SJSA1 (cell line): ENCODE measurements around the gene THSD4. TPM values are rescaled to one million over a fixed set of nuclear protein-coding genes. Genes with fewer than 3 reads are reported as not detected.

Experiments used
- DNase-seq, 2 experiments: peaks; one replicate each; pipeline ENCODE4 v3.0.0-alpha.2; 2015 to 2020; ENCODE audit warnings: low spot score in 2 of 2, low read depth in 1 of 2
- H3K27ac ChIP-seq: fragments of 250-450 bp; sonication (Bioruptor Pico); 2 replicates; pipeline ENCODE4 v1.5.1; 2020; ENCODE audit warnings: mild to moderate bottlenecking, moderate library complexity
- H3K27me3 ChIP-seq: fragments of 250-450 bp; sonication (Bioruptor Pico); replicated peaks from 2 replicates; pipeline ENCODE4 v1.5.1; 2020; ENCODE audit warnings: mild to moderate bottlenecking, moderate library complexity
- H3K36me3 ChIP-seq: fragments of 250-450 bp; sonication (Bioruptor Pico); 2 replicates; pipeline ENCODE4 v1.5.1; 2020; ENCODE audit warnings: mild to moderate bottlenecking
- H3K4me1 ChIP-seq: fragments of 250-450 bp; sonication (Bioruptor Pico); replicated peaks from 2 replicates; pipeline ENCODE4 v1.6.1; 2021; ENCODE audit warnings: mild to moderate bottlenecking
- H3K4me3 ChIP-seq: fragments of 250-450 bp; sonication (Bioruptor Pico); 2 replicates; pipeline ENCODE4 v1.5.1; 2020; ENCODE audit warnings: mild to moderate bottlenecking
- H3K9me3 ChIP-seq: fragments of 250-450 bp; sonication (Bioruptor Pico); replicated peaks from 2 replicates; pipeline ENCODE4 v1.5.1; 2020; ENCODE audit warnings: mild to moderate bottlenecking
- total RNA-seq: library from RNA; depleted of rRNA; stranded (reverse); fragments of >200 nt; shearing (Covaris generic); gene quantifications from 2 replicates; pipeline ENCODE4 v1.2.3, GENCODE V29; 2014

The THSD4 gene
- total RNA-seq, 1 experiment from 2014 or later: 14.6 TPM

- no peaks in the 10 kb centered on the region for H3K9me3 ChIP-seq
- H3K4me1 ChIP-seq: peaks cover 22% of the 10 kb centered on the region
- no peaks in the 10 kb centered on the region for H3K36me3 ChIP-seq
- H3K27me3 ChIP-seq: no peaks in the 10 kb centered on the region
- peak in 1 of 2 experiments; percentile 51 for DNase-seq
- H3K4me3 ChIP-seq: no peak overlapping the region
- H3K27ac ChIP-seq: no peak overlapping the region
These were observed 325.3 kb downstream of the THSD4 start for GRCh38 chr15:71440489-71441110.

GRCh38 chr15:71443538-71443937 lies 328.3 kb downstream of the THSD4 start:
- Histone ChIP-seq H3K27ac (no peak overlapping the region), H3K9me3 (no peaks in the 10 kb centered on the region), H3K4me1 (peaks cover 33% of the 10 kb centered on the region), H3K4me3 (no peak overlapping the region), H3K36me3 (no peaks in the 10 kb centered on the region), H3K27me3 (no peaks in the 10 kb centered on the region)
- DNase-seq: peak; percentile 53 to 65

GRCh38 chr15:71444032-71444810 lies 328.9 kb downstream of the THSD4 start:
- Histone ChIP-seq H3K36me3 (no peaks in the 10 kb centered on the region), H3K4me1 (peaks cover 38% of the 10 kb centered on the region), H3K27me3 (no peaks in the 10 kb centered on the region), H3K4me3 (no peak overlapping the region), H3K27ac (no peak overlapping the region), H3K9me3 (no peaks in the 10 kb centered on the region)
- no peak for DNase-seq

- no peaks in the 10 kb centered on the region for H3K9me3 ChIP-seq
- no peaks in the 10 kb centered on the region for H3K36me3 ChIP-seq
- H3K4me3 ChIP-seq: no peak overlapping the region
- DNase-seq: no peak
- no peaks in the 10 kb centered on the region for H3K27me3 ChIP-seq
- H3K27ac ChIP-seq: no peak overlapping the region
- H3K4me1 ChIP-seq: peaks cover 38% of the 10 kb centered on the region
These were observed 329.8 kb downstream of the THSD4 start for GRCh38 chr15:71444866-71445590.

DNA sequence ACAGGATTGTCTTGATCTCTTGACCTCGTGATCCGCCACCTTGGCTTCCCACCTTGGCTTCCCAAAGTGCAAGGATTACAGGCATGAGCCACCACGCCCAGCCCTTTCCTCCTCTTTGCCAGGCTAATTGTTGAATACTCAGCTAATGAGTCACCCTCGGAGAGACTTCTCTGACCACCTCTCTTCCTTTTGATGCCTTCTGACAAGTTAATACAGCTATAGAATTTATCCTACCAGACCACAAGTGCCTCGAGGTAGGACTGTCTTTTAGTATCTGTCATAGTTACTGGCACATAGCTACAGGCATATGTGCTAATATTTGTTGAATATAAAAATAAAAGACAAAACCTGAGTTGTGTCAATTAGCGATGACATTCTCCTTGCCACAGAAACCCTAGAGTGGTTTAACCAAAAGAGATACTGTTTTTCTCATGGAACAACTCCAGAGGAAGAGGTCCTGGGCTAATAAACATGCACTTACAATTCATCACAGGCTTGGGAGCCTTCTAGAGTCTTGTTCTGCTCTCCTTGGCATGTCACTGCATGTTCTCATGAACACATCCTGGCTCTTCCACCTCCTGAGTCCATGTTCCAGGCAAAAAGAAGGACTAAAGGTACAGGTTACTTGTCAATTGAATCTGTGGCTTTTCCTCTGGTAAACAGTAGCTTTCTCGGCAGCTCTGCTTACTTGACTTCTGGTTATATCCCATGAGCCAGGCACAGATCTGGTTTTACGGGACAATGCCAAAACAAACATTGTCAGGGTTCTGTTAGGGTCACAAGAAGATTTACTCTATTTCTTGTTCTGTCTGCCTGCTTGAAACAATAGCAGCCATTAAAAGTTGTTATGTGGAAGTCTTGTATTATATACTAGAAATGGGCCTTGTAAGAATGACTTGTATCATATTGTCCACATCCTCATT lies 332.3 kb downstream of the THSD4 start:
- peak; percentile 65 to 74 for DNase-seq
- Histone ChIP-seq H3K27ac (peak overlapping the region; percentile 65), H3K27me3 (no peaks in the 10 kb centered on the region), H3K9me3 (no peaks in the 10 kb centered on the region), H3K4me1 (peaks cover 38% of the 10 kb centered on the region), H3K36me3 (no peaks in the 10 kb centered on the region), H3K4me3 (no peak overlapping the region)

DNA sequence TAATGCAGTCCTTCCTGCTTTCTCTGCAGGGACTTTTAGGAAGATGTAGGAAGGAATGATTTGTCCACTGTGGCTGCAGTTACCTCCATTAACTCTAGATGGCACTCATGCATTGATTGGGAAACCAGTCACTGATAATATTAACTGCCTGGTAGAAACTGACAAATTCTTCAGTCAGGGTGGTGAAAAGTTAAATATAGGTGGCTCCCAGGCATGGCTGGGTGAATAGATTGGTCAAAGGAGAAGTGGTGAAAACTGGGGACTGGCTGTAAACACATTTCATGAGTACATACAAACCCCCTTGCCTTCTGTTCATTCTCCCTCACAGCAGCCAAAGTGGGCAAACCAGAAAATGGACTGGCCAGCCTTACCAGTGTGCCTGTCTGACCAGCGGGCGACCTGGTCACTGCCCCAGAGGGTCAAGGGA lies 333.4 kb downstream of the THSD4 start:
- Histone ChIP-seq H3K4me1 (peaks cover 38% of the 10 kb centered on the region), H3K4me3 (no peak overlapping the region), H3K36me3 (no peaks in the 10 kb centered on the region), H3K9me3 (no peaks in the 10 kb centered on the region), H3K27me3 (no peaks in the 10 kb centered on the region), H3K27ac (no peak overlapping the region)
- DNase-seq: peak; percentile 59 to 62

- DNase-seq: no peak
- no peak overlapping the region for H3K4me3 ChIP-seq
- no peaks in the 10 kb centered on the region for H3K36me3 ChIP-seq
These were observed 334.1 kb downstream of the THSD4 start for GRCh38 chr15:71449363-71449762.

GRCh38 chr15:71449956-71450355 lies 334.7 kb downstream of the THSD4 start:
- H3K4me3 ChIP-seq: no peak overlapping the region
- peaks cover 33% of the 10 kb centered on the region for H3K4me1 ChIP-seq
- no peaks in the 10 kb centered on the region for H3K36me3 ChIP-seq
- no peaks in the 10 kb centered on the region for H3K27me3 ChIP-seq
- H3K27ac ChIP-seq: no peak overlapping the region
- no peaks in the 10 kb centered on the region for H3K9me3 ChIP-seq
- DNase-seq: no peak

More at GRCh38 chr15:71449363-71449762, 334.1 kb downstream of the THSD4 start:
- no peaks in the 10 kb centered on the region for H3K9me3 ChIP-seq
- H3K27me3 ChIP-seq: no peaks in the 10 kb centered on the region
- H3K27ac ChIP-seq: no peak overlapping the region
- peaks cover 38% of the 10 kb centered on the region for H3K4me1 ChIP-seq

DNA sequence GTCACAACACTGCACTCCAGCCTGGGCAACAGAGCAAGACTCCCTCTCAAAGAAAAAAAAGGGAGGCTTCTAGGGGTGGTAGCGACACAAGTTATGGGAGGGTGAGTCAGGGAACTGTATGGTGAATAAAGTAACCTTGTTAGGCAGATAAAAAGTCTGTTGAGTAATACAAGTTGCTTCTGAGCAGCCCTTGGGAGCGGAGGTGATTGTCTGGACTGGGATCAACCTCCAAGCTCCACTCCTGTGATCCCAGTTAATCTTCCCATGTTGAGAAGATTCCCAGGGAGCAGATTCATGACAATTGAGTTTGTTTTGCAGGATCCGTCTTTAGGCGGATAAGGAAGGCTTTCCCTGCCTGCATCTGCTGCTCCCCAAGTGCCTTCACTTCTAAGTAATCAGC lies 335.9 kb downstream of the THSD4 start:
- H3K27me3 ChIP-seq: no peaks in the 10 kb centered on the region
- H3K36me3 ChIP-seq: no peaks in the 10 kb centered on the region
- H3K27ac ChIP-seq: no peak overlapping the region
- no peak overlapping the region for H3K4me3 ChIP-seq
- peaks cover 33% of the 10 kb centered on the region for H3K4me1 ChIP-seq
- DNase-seq: no peak
- no peaks in the 10 kb centered on the region for H3K9me3 ChIP-seq

GRCh38 chr15:71452893-71453292 lies 337.6 kb downstream of the THSD4 start:
- H3K4me1 ChIP-seq: peaks cover 26% of the 10 kb centered on the region
- no peaks in the 10 kb centered on the region for H3K27me3 ChIP-seq
- no peak overlapping the region for H3K4me3 ChIP-seq
- H3K27ac ChIP-seq: no peak overlapping the region
- no peaks in the 10 kb centered on the region for H3K9me3 ChIP-seq
- DNase-seq: no peak
- H3K36me3 ChIP-seq: no peaks in the 10 kb centered on the region

DNA sequence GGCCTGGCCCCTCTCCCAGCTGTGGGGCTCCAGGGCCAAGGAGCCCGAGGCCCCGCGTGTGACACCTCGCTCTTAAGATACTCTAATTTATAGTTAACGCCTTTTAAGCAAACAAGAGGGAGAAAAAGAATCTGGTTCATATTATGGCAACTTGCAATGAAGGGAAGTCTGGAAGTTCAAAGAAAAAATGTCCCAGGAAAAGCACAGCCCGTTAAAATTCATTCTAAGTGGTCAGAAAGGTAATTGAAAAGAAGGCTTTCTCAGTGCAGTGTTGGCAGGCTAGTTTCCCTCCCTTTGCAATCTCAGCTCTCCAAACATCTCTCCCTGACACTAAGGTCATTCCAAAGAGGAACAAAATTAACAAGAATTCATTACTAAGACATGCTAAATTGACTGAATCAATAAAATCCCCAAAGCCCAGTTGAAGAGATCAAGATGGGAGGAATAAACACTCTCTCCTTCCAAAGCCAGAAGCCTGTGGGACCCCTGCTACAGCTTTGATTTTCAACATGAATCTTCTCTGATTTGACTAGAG lies 339.3 kb downstream of the THSD4 start:
- H3K4me3 ChIP-seq: no peak overlapping the region
- DNase-seq: no peak

GRCh38 chr15:71455107-71455506 lies 339.8 kb downstream of the THSD4 start:
- H3K36me3 ChIP-seq: no peaks in the 10 kb centered on the region
- no peak overlapping the region for H3K27ac ChIP-seq
- DNase-seq: no peak

More for the DNA sequence above, 339.3 kb downstream of the THSD4 start:
- H3K27me3 ChIP-seq: no peaks in the 10 kb centered on the region
- H3K9me3 ChIP-seq: no peaks in the 10 kb centered on the region
- H3K4me1 ChIP-seq: peaks cover 15% of the 10 kb centered on the region
- H3K27ac ChIP-seq: no peak overlapping the region
- H3K36me3 ChIP-seq: no peaks in the 10 kb centered on the region

DNA sequence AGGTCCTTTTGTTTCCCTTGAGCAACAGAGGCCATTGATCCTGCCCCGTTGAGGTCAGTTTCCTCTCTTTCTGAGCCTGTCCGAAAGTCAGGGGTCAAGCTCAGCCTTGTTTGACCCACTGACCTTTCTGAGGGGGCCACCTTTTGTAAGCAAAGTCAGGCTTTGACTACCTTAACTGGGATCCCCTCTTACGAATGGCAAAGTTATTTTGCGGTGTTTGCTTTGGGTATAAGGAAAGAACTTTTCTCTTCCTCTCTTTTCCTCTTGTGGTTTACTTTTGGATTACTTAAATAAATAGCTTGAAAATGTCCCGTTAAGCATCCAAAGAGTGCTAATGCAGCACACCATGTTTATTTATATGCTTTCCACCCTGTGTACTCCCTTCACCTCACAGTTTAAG lies 340.6 kb downstream of the THSD4 start:
- no peaks in the 10 kb centered on the region for H3K9me3 ChIP-seq
- no peak overlapping the region for H3K27ac ChIP-seq
- H3K36me3 ChIP-seq: no peaks in the 10 kb centered on the region
- H3K4me1 ChIP-seq: peaks cover 15% of the 10 kb centered on the region
- H3K4me3 ChIP-seq: no peak overlapping the region
- H3K27me3 ChIP-seq: no peaks in the 10 kb centered on the region
- peak in 1 of 2 experiments; percentile 66 for DNase-seq

More at GRCh38 chr15:71455107-71455506, 339.8 kb downstream of the THSD4 start:
- H3K4me3 ChIP-seq: no peak overlapping the region
- H3K4me1 ChIP-seq: peaks cover 15% of the 10 kb centered on the region
- H3K27me3 ChIP-seq: no peaks in the 10 kb centered on the region
- no peaks in the 10 kb centered on the region for H3K9me3 ChIP-seq
